Peyer's patch (tissue), 4 donors: ENCODE data around the gene ANK2. TPM values are rescaled to one million over a fixed set of nuclear protein-coding genes. Genes with fewer than 3 reads are reported as not detected.

Experiments
- DNase-seq, 3 donors: peaks; one replicate each; pipeline ENCODE4 v3.0.0-alpha.2; 2017 to 2019
- H3K27ac ChIP-seq, 4 donors: fragments of 200-600 bp; sonication (generic); one replicate each; pipeline ENCODE4 v1.5.1; 2016 to 2019
- H3K27me3 ChIP-seq, 2 donors: fragments of 200-600 bp; sonication (generic); one replicate each; pipeline ENCODE4 v1.5.1; 2019
- H3K36me3 ChIP-seq, 3 donors: fragments of 200-600 bp; sonication (generic); one replicate each; pipeline ENCODE4 v1.5.1; 2016 to 2019
- H3K4me1 ChIP-seq, 4 donors: fragments of 200-600 bp; sonication (generic); one replicate each; pipeline ENCODE4 v1.5.1; 2016 to 2019
- H3K4me3 ChIP-seq, 4 donors: fragments of 200-600 bp; sonication (generic); 1 replicate in 3 of 4; 2 replicates in 1 of 4; pipeline ENCODE4 v1.5.1; 2016 to 2019; ENCODE audit warnings: mild to moderate bottlenecking in 1 of 4
- H3K9me3 ChIP-seq, 4 donors: fragments of 200-600 bp; sonication (generic); one replicate each; pipeline ENCODE4 v1.5.1; 2016 to 2019; ENCODE audit warnings: mild to moderate bottlenecking in 1 of 4
- POLR2A ChIP-seq, 2 donors: fragments of 450-650 bp; IDR thresholded peaks; one replicate each; pipeline ENCODE4 v1.5.1; 2017; ENCODE audit warnings: antibody characterized with exemption in 2 of 2, mild to moderate bottlenecking in 2 of 2, moderate library complexity in 2 of 2
- total RNA-seq, 4 donors: library from RNA; depleted of rRNA; stranded (reverse); fragments of >200 nt; gene quantifications; one replicate each; pipeline ENCODE4 v1.1.0, GENCODE V29; 2016
- TF ChIP-seq, protein P1 (sequence below), 6 experiments: fragments of 450-650 bp in 4 of 6; fragments of 200-600 bp in 2 of 6; sonication (generic) in 1 of 6; IDR thresholded peaks; one replicate each; pipeline ENCODE4 v1.5.1; 2017 to 2019; ENCODE audit warnings: antibody characterized with exemption in 6 of 6, mild to moderate bottlenecking in 3 of 6, moderate library complexity in 1 of 6

ANK2 gene
- total RNA-seq, 4 donors from 2014 or later, result 5.3 to 85.0 (median 21.1) TPM

DNA sequence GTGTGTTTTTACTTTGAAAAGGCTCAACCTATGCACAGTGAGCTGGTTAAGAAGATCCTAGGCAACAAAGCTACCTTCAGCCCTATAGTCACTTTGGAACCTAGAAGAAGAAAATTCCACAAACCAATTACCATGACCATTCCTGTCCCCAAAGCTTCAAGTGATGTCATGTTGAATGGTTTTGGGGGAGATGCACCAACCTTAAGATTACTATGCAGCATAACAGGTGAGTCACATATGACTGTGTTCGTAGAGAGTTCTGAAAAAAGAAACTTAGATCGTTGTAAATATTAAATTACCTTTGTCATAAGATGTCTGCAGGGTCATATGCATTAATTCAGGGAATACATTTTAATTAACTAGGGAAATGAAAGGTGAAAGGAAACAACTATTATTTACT, 287.1 kb downstream of the ANK2 start:
- DNase-seq, result no peak
- TF ChIP-seq, protein P1, sequence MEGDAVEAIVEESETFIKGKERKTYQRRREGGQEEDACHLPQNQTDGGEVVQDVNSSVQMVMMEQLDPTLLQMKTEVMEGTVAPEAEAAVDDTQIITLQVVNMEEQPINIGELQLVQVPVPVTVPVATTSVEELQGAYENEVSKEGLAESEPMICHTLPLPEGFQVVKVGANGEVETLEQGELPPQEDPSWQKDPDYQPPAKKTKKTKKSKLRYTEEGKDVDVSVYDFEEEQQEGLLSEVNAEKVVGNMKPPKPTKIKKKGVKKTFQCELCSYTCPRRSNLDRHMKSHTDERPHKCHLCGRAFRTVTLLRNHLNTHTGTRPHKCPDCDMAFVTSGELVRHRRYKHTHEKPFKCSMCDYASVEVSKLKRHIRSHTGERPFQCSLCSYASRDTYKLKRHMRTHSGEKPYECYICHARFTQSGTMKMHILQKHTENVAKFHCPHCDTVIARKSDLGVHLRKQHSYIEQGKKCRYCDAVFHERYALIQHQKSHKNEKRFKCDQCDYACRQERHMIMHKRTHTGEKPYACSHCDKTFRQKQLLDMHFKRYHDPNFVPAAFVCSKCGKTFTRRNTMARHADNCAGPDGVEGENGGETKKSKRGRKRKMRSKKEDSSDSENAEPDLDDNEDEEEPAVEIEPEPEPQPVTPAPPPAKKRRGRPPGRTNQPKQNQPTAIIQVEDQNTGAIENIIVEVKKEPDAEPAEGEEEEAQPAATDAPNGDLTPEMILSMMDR (IDR thresholded peaks at IDR 0.05), result no peak
- TF ChIP-seq POLR2A (IDR thresholded peaks at IDR 0.05), result no peak
- Histone ChIP-seq H3K9me3 (no peaks in the 10 kb centered on the region), H3K4me1 (no peaks in the 10 kb centered on the region), H3K27ac (no peak overlapping the region), H3K27me3 (no peaks in the 10 kb centered on the region), H3K36me3 (no peaks in the 10 kb centered on the region), H3K4me3 (no peak overlapping the region)

DNA sequence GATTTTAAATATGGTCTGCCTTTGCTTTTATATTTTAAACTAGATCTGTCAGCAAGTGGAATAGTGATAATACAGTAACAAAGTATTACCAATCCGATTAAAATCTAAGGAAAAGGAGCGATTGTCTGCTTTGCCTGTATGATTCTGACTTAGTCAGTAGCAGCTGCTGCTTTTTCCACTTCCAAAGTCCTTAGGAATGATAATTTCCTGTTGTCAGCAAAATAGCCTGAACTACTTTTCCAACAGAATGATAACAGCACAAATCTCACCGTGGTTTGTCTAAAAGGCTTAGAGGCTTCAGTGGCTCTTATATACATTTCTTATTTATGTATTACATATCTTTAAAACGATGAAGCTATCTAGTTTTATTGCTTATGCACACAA, 290.0 kb downstream of the ANK2 start:
- TF ChIP-seq, protein P1 (IDR thresholded peaks at IDR 0.05), result no peak
- TF ChIP-seq POLR2A (IDR thresholded peaks at IDR 0.05), result no peak
- Histone ChIP-seq H3K9me3 (no peaks in the 10 kb centered on the region), H3K4me3 (no peak overlapping the region), H3K4me1 (no peaks in the 10 kb centered on the region), H3K27ac (no peak overlapping the region), H3K27me3 (no peaks in the 10 kb centered on the region), H3K36me3 (no peaks in the 10 kb centered on the region)
- no peak for DNase-seq

- Histone ChIP-seq H3K4me1 (no peaks in the 10 kb centered on the region), H3K36me3 (no peaks in the 10 kb centered on the region), H3K27me3 (no peaks in the 10 kb centered on the region), H3K27ac (no peak overlapping the region), H3K4me3 (no peak overlapping the region), H3K9me3 (no peaks in the 10 kb centered on the region)
- no peak for TF ChIP-seq POLR2A (IDR thresholded peaks at IDR 0.05)
- TF ChIP-seq, protein P1 (IDR thresholded peaks at IDR 0.05), result no peak
- no peak for DNase-seq
Observed at GRCh38 chr4:113344100-113344499, 294.6 kb downstream of the ANK2 start.

GRCh38 chr4:113347245-113347644, 297.8 kb downstream of the ANK2 start:
- Histone ChIP-seq H3K27me3 (no peaks in the 10 kb centered on the region), H3K27ac (no peak overlapping the region), H3K9me3 (no peaks in the 10 kb centered on the region), H3K4me3 (no peak overlapping the region), H3K36me3 (no peaks in the 10 kb centered on the region), H3K4me1 (no peaks in the 10 kb centered on the region)
- no peak for TF ChIP-seq POLR2A (IDR thresholded peaks at IDR 0.05)
- TF ChIP-seq, protein P1 (IDR thresholded peaks at IDR 0.05), result no peak
- DNase-seq, result no peak

GRCh38 chr4:113349430-113349829, 300.0 kb downstream of the ANK2 start:
- H3K36me3 ChIP-seq, result no peaks in the 10 kb centered on the region
- H3K27ac ChIP-seq, result no peak overlapping the region
- no peaks in the 10 kb centered on the region for H3K9me3 ChIP-seq
- TF ChIP-seq, protein P1 (IDR thresholded peaks at IDR 0.05), result no peak
- no peaks in the 10 kb centered on the region for H3K4me1 ChIP-seq
- H3K27me3 ChIP-seq, result no peaks in the 10 kb centered on the region
- no peak overlapping the region for H3K4me3 ChIP-seq
- DNase-seq, result no peak

- Histone ChIP-seq H3K4me1 (no peaks in the 10 kb centered on the region), H3K27me3 (no peaks in the 10 kb centered on the region), H3K27ac (no peak overlapping the region), H3K36me3 (no peaks in the 10 kb centered on the region), H3K9me3 (no peaks in the 10 kb centered on the region), H3K4me3 (no peak overlapping the region)
- no peak for DNase-seq
- TF ChIP-seq, protein P1 (IDR thresholded peaks at IDR 0.05), result no peak
- TF ChIP-seq POLR2A (IDR thresholded peaks at IDR 0.05), result no peak
Observed at GRCh38 chr4:113350576-113350975, 301.1 kb downstream of the ANK2 start.
